ENCODE results near the gene NPTX1.

DNA sequence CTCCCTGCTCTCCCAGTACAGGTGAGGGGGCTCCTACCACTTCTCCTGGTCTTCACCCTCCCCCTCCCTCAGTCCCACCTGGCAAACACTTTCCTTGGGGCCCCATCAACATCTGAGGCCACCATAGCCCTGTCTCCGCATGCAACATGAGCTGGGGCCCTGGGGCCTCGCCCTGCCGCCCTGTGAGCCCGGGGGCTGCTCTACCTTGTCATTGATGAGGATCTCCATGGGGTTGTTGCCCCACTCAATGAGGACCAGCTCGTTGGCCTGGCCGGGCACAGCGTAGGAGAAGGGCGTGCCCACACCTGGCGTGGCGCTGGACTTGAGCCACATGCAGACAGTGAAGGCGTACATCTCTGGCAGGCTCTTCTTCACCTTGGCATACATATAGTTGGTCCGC is 3.4 kb downstream of the NPTX1 start:
- TF ChIP-seq THRA (CRISPR knock-in tag; IDR thresholded peaks at IDR 0.05; ENCODE audit: borderline replicate concordance) (no peak), ZNF317 (CRISPR knock-in tag; IDR thresholded peaks at IDR 0.05) (no peak), ZNF337 (CRISPR knock-in tag; IDR thresholded peaks at IDR 0.05; ENCODE audit: borderline replicate concordance, low read depth) (no peak), POLR2A (IDR thresholded peaks at IDR 0.05; ENCODE audit: insufficient read depth in 1 of 2, low read depth in 2 of 2, low read length in 2 of 2) (no peak), SP4 (CRISPR knock-in tag; IDR thresholded peaks at IDR 0.05) (no peak), ZNF335 (CRISPR knock-in tag; IDR thresholded peaks at IDR 0.05) (no peak), JUN (CRISPR knock-in tag; IDR thresholded peaks at IDR 0.05) (no peak), ZNF747 (CRISPR knock-in tag; IDR thresholded peaks at IDR 0.05; ENCODE audit: borderline replicate concordance) (no peak), HOXA7 (CRISPR knock-in tag; IDR thresholded peaks at IDR 0.05) (no peak)
- TF ChIP-seq, protein P1, sequence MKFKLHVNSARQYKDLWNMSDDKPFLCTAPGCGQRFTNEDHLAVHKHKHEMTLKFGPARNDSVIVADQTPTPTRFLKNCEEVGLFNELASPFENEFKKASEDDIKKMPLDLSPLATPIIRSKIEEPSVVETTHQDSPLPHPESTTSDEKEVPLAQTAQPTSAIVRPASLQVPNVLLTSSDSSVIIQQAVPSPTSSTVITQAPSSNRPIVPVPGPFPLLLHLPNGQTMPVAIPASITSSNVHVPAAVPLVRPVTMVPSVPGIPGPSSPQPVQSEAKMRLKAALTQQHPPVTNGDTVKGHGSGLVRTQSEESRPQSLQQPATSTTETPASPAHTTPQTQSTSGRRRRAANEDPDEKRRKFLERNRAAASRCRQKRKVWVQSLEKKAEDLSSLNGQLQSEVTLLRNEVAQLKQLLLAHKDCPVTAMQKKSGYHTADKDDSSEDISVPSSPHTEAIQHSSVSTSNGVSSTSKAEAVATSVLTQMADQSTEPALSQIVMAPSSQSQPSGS (CRISPR knock-in tag; IDR thresholded peaks at IDR 0.05): no peak
